ENCODE data around the gene TTYH1. TPM values are rescaled to one million over a fixed set of nuclear protein-coding genes. Genes with fewer than 3 reads are reported as not detected.
"Not testable (repeated sequence)": the region's sequence is repeated elsewhere in the genome, so short reads cannot be mapped to it uniquely, and the experiment has no call there.

The TTYH1 gene
- total and polyA plus RNA-seq, 2 donors (not counting 1 experiment from before 2014, with no cell fraction given): not detected

- H3K4me3 ChIP-seq (replicated peaks in 1 of 4; ENCODE audit: control extremely low read depth in 1 of 4, insufficient read depth in 1 of 4, low read depth in 3 of 4, low read length in 4 of 4): no peak overlapping the region
- no peaks in the 10 kb centered on the region for H3K36me3 ChIP-seq (ENCODE audit: control insufficient read depth, insufficient read depth, low read length)
- H3K27me3 ChIP-seq (ENCODE audit: control insufficient read depth, insufficient read depth, low read length): no peaks in the 10 kb centered on the region
- H3K79me2 ChIP-seq (ENCODE audit: control insufficient read depth, insufficient read depth, low read length): no peaks in the 10 kb centered on the region
- no peak overlapping the region for H2AFZ ChIP-seq (ENCODE audit: low read length)
- H3K4me1 ChIP-seq (ENCODE audit: control insufficient read depth, extremely low read depth, insufficient read depth, low read length): no peaks in the 10 kb centered on the region
- DNase-seq (ENCODE audit: low read depth in 2 of 2): no peak
- H3K4me2 ChIP-seq (ENCODE audit: extremely low read depth, insufficient read depth, low read length): no peak overlapping the region
- H3K9ac ChIP-seq (ENCODE audit: insufficient read depth, low read length): no peak overlapping the region
- TF ChIP-seq CTCF (conservative IDR thresholded peaks at IDR 0.05 in 1 of 2, IDR thresholded peaks at IDR 0.05 in 1 of 2; ENCODE audit: low read depth in 1 of 2, low read length in 2 of 2) (no peak), EZH2 (IDR thresholded peaks at IDR 0.05; ENCODE audit: low read length, missing control alignments) (no peak)
- no peaks in the 10 kb centered on the region for H3K9me3 ChIP-seq (ENCODE audit: control insufficient read depth, insufficient read depth, low read depth, low read length)
- H4K20me1 ChIP-seq (ENCODE audit: control insufficient read depth, extremely low read depth, insufficient read depth, low read length): no peaks in the 10 kb centered on the region
- H3K27ac ChIP-seq (ENCODE audit: insufficient read depth, low read length): no peak overlapping the region
These were observed 46.1 kb upstream of the TTYH1 start for GRCh38 chr19:54369082-54369687.

GRCh38 chr19:54369688-54370433 is 45.4 kb upstream of the TTYH1 start:
- not testable (repeated sequence) for H3K4me2 ChIP-seq (ENCODE audit: extremely low read depth, insufficient read depth, low read length); H3K36me3 ChIP-seq (ENCODE audit: control insufficient read depth, insufficient read depth, low read length); H2AFZ ChIP-seq (ENCODE audit: low read length); DNase-seq (ENCODE audit: low read depth in 2 of 2); H3K9me3 ChIP-seq (ENCODE audit: control insufficient read depth, insufficient read depth, low read depth, low read length); H3K9ac ChIP-seq (ENCODE audit: insufficient read depth, low read length); H4K20me1 ChIP-seq (ENCODE audit: control insufficient read depth, extremely low read depth, insufficient read depth, low read length); H3K4me3 ChIP-seq (replicated peaks in 1 of 4; ENCODE audit: control extremely low read depth in 1 of 4, insufficient read depth in 1 of 4, low read depth in 3 of 4, low read length in 4 of 4); H3K27me3 ChIP-seq (ENCODE audit: control insufficient read depth, insufficient read depth, low read length); H3K27ac ChIP-seq (ENCODE audit: insufficient read depth, low read length); H3K79me2 ChIP-seq (ENCODE audit: control insufficient read depth, insufficient read depth, low read length); H3K4me1 ChIP-seq (ENCODE audit: control insufficient read depth, extremely low read depth, insufficient read depth, low read length)

- not testable (repeated sequence) for H3K36me3 ChIP-seq (ENCODE audit: control insufficient read depth, insufficient read depth, low read length); DNase-seq (ENCODE audit: low read depth in 2 of 2); H3K4me2 ChIP-seq (ENCODE audit: extremely low read depth, insufficient read depth, low read length); H2AFZ ChIP-seq (ENCODE audit: low read length); H3K4me1 ChIP-seq (ENCODE audit: control insufficient read depth, extremely low read depth, insufficient read depth, low read length); H3K27me3 ChIP-seq (ENCODE audit: control insufficient read depth, insufficient read depth, low read length); H3K9ac ChIP-seq (ENCODE audit: insufficient read depth, low read length); H3K27ac ChIP-seq (ENCODE audit: insufficient read depth, low read length); H3K4me3 ChIP-seq (replicated peaks in 1 of 4; ENCODE audit: control extremely low read depth in 1 of 4, insufficient read depth in 1 of 4, low read depth in 3 of 4, low read length in 4 of 4); H3K79me2 ChIP-seq (ENCODE audit: control insufficient read depth, insufficient read depth, low read length); H4K20me1 ChIP-seq (ENCODE audit: control insufficient read depth, extremely low read depth, insufficient read depth, low read length); H3K9me3 ChIP-seq (ENCODE audit: control insufficient read depth, insufficient read depth, low read depth, low read length)
These were observed 44.8 kb upstream of the TTYH1 start for GRCh38 chr19:54370434-54370796.

- not testable (repeated sequence) for H3K79me2 ChIP-seq (ENCODE audit: control insufficient read depth, insufficient read depth, low read length); H3K27ac ChIP-seq (ENCODE audit: insufficient read depth, low read length); H3K9me3 ChIP-seq (ENCODE audit: control insufficient read depth, insufficient read depth, low read depth, low read length); H3K4me1 ChIP-seq (ENCODE audit: control insufficient read depth, extremely low read depth, insufficient read depth, low read length); H3K36me3 ChIP-seq (ENCODE audit: control insufficient read depth, insufficient read depth, low read length); H3K4me3 ChIP-seq (replicated peaks in 1 of 4; ENCODE audit: control extremely low read depth in 1 of 4, insufficient read depth in 1 of 4, low read depth in 3 of 4, low read length in 4 of 4); H2AFZ ChIP-seq (ENCODE audit: low read length); H4K20me1 ChIP-seq (ENCODE audit: control insufficient read depth, extremely low read depth, insufficient read depth, low read length); DNase-seq (ENCODE audit: low read depth in 2 of 2); H3K9ac ChIP-seq (ENCODE audit: insufficient read depth, low read length); H3K4me2 ChIP-seq (ENCODE audit: extremely low read depth, insufficient read depth, low read length); H3K27me3 ChIP-seq (ENCODE audit: control insufficient read depth, insufficient read depth, low read length)
These were observed 43.8 kb upstream of the TTYH1 start for GRCh38 chr19:54371453-54371852.

Measured in fibroblast of lung (primary cell).